NCI-H446 treated with DMSO at 0.1 percent for 48 hours (cell line): ENCODE results near the gene KRTAP10-6.
"Not testable (repeated sequence)": the region's sequence is repeated elsewhere in the genome, so short reads cannot be mapped to it uniquely, and the experiment has no call there.

ENCODE experiments used
- DNase-seq: peaks from one replicate; lab custom pipeline; 2025; lab: John Stamatoyannopoulos, UW

The KRTAP10-6 gene

GRCh38 chr21:44599264-44600029 is 7.1 kb upstream of the KRTAP10-6 start:
- no peak for DNase-seq

- no peak for DNase-seq
Observed at GRCh38 chr21:44598061-44598460, 5.8 kb upstream of the KRTAP10-6 start.

- no peak for DNase-seq
Observed at GRCh38 chr21:44596068-44596725, 3.9 kb upstream of the KRTAP10-6 start.

GRCh38 chr21:44595524-44595923 is 3.2 kb upstream of the KRTAP10-6 start:
- DNase-seq, result no peak

- DNase-seq, result no peak
Observed at GRCh38 chr21:44594406-44594916, 2.2 kb upstream of the KRTAP10-6 start.

GRCh38 chr21:44593598-44594405 is 1.5 kb upstream of the KRTAP10-6 start:
- no peak for DNase-seq

GRCh38 chr21:44591801-44592130 is 539 bp downstream of the KRTAP10-6 start:
- not testable (repeated sequence) for DNase-seq

GRCh38 chr21:44590897-44591800 is 1.2 kb downstream of the KRTAP10-6 start:
- not testable (repeated sequence) for DNase-seq

- no peak for DNase-seq
Observed at GRCh38 chr21:44590311-44590721, 2.0 kb downstream of the KRTAP10-6 start.

GRCh38 chr21:44589586-44590305 is 2.6 kb downstream of the KRTAP10-6 start:
- DNase-seq, result no peak

- no peak for DNase-seq
Observed at GRCh38 chr21:44589094-44589493, 3.2 kb downstream of the KRTAP10-6 start.

- no peak for DNase-seq
Observed at GRCh38 chr21:44585892-44586291, 6.4 kb downstream of the KRTAP10-6 start.

GRCh38 chr21:44583800-44584147 is 8.5 kb downstream of the KRTAP10-6 start:
- DNase-seq, result no peak

- DNase-seq, result no peak
Observed at GRCh38 chr21:44583089-44583799, 9.1 kb downstream of the KRTAP10-6 start.

GRCh38 chr21:44582055-44582454 is 10.2 kb downstream of the KRTAP10-6 start:
- DNase-seq, result no peak

GRCh38 chr21:44581158-44581557 is 11.1 kb downstream of the KRTAP10-6 start:
- no peak for DNase-seq

- DNase-seq, result not testable (repeated sequence)
Observed at GRCh38 chr21:44580231-44580821, 12.0 kb downstream of the KRTAP10-6 start, which contains the start of gene KRTAP10-5. Gene KRTAP10-5 (minus strand): TSS chr21:44580604. CDS start chr21:44580578, 26 bp downstream.

GRCh38 chr21:44579833-44580144 is 12.5 kb downstream of the KRTAP10-6 start:
- DNase-seq, result no peak

GRCh38 chr21:44579056-44579832 is 13.1 kb downstream of the KRTAP10-6 start:
- no peak for DNase-seq
